CD4-positive, alpha-beta T cell treated with Interleukin-17A for 4 hours (primary cell): ENCODE data around the gene SMG6.
A peak's percentile ranks its signal among the peaks of the same experiment; 100 is the strongest.

Experiments
- DNase-seq: peaks from one replicate; pipeline ENCODE4 v3.0.0-alpha.2; 2020; ENCODE audit warnings: mixed read lengths

SMG6 gene

DNA sequence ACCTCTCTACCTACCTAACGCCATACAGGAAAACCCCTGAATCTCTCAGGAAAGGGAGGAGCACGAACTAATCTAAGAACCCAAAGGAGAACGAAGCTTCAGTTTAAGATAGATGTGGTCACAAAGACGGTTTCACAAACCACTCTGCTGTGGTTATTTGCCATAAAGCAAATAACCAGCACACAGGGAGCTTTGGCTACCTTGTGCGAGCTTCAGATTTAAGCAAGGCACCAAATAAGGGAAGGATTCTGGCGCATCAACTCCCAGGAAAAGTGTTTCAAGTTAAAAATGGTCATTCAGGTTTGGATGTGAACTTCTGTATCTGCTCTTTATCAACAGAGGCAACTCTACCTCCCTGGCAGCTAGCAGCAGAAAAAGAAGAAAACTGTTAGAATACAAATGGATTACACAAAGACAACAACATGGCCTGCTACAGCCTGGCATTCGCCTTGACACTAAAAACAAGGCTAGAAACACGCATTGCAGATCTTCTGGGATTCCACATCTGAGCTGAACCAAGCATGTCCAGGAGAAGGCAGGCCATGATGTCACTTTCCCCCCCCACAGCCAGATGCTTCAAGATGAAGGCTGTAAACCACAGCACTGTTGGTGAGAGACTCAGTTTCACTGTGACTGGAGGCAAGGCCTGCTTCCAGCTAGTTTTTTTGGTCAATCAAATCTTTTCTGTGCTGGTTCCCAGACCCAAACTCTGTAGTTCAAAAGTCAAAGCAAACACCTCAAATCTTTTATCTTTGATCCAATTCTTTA is 43.6 kb downstream of the SMG6 start:
- peak; percentile 77 for DNase-seq

DNA sequence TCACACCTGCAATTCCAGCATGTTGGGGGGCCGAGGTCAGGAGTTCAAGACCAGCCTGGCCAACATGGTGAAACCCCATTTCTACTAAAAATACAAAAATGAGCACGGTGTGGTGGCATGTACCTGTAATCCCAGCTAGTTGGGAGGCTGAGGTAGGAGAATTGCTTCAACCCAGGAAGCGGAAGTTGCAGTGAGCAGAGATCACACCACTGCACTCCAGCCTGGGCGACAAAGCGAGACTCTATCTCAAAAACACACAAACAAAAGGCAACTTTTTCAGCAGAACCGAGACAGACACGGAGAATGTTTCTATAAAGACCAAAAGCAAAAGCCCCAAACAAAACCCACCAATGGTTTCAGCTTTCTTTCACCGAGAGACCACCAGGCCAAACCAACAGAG is 44.8 kb downstream of the SMG6 start:
- DNase-seq: peak; percentile 13

DNA sequence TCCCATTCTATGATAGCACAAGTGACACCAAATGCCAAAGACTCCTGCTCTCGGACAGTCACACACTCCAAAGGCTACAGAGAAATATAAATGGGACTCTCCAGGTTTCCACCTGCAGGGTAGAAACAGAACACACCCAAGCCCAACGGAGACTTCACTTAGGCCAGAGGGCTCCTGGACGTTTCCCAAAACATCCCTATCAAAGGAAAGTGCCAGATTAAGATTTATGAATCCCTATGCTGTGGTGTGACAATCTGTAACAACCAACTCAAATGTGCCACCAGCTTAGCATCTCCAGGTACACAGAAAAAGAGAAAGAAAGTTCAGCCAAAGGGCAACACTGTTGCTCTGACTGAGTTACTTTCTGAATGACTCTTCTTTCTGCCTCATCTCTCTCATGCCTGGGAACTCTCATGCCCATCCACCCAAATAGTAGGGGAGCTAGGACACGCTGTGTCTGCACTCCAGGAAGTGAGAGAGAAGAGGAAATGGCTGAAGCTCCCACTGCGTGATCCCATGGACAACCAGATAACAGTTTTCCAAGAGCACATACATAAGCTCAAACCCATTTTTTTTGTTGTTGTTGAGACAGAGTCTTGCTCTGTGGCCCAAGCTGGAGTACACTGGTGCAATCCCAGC is 49.7 kb downstream of the SMG6 start:
- no peak for DNase-seq

DNA sequence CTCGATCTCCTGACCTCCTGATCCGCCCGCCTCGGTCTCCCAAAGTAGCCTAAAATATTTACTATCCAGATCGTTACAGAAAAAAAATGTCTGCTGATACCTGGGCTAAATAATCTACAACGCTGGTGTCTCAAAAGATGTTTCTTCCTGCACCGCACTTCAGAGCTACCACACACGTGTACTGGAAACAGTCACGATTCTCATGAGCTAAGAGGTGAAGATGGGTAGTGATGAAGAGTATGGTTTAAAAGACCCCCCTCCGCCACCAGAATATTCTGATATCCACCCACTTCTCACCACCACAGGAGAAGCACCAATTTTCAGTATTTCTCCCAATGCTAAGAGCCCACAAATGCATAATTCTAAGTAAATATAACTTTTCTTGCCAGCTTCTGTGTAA is 50.2 kb downstream of the SMG6 start:
- no peak for DNase-seq

DNA sequence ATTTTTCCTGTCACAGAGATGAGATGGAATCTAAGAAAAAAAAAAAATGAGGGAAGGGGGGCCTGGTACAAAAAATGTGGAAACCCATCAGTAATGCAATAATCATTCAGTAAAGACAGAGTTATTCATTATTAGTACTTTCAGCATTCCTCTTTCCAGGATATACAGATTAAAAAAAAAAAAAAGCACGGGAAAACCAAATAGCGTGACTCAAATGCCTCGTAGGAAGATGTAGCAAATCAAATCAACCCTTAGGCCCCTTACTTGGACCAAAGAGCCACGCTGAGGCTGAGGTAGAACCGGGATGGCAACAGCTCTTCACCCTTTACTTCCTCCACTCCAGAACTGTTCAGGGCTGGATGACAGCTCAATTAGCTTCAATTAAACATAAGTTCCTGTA is 52.5 kb downstream of the SMG6 start:
- DNase-seq: no peak

DNA sequence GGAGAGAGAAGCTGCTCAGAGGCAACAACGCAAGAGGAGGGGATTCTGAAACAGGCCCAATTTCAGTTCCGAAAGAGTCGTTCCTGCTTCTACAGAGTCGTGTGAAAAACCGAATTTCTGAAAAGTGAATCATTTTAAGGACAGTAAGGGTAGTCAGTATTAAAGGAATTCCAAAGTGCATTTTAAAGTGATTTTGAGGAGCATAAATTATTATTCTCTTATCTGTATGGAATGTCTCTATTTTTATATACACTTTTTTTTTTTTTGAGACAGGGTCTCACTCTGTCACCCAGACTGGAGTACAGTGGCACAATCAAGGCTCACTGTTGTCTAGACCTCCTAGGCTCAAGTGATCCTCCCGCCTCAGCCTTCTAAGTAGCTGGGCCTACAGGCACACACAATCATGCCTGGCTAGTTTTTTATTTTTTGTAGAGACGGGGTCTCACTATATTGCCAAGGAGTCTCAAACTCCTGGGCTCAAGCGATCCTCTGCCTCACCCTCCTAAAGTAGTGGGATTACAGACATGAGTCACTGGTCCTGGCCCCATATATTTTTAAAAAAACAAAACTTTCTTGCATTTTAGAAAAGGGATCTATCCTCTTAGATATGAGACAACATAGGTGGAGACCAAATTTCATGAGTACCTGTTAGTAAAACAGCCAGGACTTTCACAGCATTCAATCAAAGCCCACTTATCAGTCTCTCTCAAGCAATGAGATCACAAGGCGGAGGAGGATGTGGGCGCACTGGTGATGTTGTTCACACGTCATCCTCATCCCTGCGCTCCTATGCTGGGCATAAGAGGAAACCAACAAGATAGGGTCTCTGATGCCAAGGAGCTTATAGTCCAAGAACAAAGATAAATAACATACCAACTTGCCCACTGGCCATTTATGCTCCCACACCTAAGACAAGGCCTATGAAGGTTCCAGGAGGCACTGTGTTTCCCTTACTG is 53.2 kb downstream of the SMG6 start:
- DNase-seq: peak; percentile 62

DNA sequence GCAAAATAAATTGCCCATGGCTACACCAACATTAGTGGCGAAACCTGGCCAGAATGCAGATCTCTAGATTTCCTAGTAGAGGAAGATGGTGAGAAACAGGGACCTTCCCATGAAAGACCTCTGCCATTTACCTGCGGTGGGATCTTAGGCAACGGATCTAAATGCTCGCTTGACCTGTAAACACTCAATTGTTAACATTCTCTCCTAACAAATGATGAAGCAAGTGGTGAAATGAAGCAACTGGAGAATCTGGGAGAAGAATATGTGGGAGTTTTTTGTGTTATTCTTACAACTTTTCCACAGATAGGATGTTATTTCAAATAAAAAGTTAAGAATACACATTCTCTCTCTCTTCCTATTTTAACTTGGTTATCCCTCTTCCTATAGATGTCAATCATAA is 56.6 kb downstream of the SMG6 start:
- no peak for DNase-seq

DNA sequence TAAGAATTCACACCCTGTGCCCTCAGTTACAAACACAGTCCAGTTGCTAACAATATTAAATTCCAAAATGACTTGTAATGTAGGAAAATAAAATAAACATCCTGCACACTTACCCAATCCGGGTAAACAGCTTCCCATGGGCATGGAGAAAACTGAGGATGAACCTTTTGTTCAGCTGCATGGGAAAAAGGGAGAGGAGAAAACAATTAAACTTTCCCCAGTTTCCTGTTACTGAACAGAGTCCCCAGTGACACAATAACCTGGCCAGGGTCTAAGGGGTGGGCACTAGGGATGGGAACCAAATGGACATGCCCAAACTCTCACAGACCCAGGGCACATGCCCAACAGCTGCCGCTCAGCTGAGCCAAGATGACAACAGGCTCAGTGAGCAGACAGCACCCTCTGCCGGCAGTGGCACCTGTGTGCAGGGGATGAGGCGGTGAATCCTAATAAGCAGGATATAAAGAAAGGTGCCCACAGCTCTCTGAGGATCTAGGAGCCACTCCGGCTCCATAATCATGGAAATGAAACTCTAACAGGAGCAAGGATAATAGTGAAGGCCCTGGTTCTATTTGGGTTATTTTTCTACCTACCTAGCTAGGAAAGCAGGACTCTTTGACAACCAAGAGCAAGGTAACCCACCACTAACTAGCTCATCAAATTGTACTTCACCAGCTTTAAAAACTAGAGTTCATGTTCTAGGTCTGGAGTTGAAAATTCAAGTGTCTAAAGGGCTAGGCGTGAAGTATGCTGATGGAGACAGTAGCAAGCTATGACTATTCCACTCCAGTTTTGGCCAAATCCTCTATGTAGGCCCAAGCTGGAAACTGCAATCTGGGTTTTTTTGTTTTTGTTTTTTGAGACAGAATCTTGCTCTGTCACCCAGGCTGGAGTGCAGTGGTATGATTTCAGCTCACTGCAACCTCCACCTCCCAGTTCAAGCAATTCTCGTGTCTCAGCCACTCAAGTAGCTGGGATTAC is 58.8 kb downstream of the SMG6 start:
- DNase-seq: peak; percentile 91

DNA sequence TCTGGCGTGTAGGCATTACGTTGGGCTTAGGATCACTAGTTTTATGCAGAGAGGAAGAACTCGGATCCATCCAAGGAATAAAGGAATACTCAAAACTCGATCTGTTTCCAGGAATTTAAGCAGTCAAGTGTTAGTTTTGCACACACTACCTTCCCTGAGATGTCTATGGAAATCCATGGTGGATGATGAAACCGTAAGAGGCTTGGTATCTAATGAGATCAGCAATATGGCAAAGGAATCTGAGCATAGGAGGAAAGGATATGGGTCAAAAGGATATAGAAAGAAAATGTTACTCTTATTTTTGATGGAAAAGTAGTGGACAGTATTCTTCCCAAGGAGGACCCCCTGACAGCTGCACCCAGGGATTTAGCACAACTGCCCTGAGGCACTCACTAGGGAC is 59.6 kb downstream of the SMG6 start:
- DNase-seq: no peak

DNA sequence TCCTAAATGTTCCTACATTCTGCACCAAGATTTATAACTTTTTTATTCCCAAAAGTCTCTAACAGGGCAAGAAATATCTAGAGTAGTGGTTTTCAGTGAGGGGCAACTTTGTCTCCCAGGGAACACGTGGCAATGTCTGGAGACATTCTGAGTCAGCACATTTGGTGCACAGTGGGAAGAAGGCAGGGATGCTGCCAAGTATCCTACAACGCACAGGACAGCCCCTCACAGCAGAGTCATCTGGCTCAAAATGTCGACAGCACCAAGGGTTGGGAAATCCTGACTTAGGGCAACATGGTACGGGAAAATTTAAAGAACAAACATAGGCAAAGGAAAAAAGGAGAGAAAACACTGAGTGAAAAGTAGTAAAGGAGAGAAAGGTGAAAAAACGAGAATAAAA is 61.8 kb downstream of the SMG6 start:
- DNase-seq: no peak

DNA sequence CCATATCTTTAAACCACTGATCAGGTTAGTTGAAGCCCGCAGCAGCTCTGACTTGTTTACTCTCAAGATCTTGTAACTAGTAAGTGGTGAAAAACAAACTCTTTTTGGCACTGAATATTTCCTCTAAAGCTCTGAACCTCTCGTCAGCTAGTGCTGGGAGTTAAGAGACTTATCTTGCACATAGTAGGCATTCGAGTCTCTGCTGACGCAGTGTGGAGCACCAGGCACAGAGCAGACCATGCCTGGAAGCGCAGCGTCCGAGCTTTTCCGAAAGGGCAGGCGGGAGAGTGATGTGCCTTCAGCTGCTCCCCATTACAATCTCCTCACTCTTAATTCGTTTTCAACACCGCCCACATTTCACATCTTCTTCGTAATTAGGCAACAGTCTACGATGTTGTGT is 63.0 kb downstream of the SMG6 start:
- no peak for DNase-seq

DNA sequence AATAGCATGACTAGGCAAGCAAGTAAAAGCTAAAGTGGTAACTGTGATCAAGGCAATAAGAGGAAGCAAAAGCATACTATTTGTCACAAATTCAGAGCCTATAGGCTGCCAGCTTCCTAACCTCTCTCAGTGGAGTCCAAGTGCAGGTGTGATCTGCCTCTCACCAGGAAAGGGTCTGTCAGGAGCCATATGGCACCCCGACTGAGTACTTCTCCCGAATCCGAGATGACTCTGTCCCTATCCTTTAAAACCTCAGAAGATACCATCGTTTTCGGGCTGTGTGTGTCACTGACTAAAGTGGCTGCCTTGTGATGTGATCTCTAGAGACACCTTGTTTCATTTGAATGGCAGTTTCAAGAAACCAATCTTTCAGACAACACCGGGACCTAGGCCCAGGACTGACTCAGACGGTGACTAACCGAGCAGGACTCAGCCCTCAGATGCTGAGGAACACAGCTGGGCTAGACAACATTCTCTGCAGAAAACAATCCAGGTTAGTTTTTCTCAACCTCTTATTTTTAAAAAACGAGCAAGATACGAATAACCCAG is 63.6 kb downstream of the SMG6 start:
- DNase-seq: peak; percentile 55

DNA sequence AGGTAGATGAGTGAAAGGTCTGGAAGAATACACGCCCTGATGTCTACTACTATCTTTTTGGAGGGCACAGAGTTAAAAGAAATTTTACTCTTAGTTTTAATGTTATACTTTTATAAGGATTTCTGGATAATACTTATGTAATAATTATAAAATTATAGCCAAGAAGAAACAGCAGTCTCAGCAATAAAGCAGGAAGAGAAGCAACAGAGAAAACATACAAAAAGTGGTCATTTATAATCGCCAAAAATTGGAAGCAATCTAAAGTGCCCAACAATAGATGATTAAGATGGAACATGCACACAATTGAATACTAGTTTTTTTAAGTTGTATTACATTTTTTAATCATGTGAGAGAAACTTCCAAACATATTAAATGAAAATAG is 64.4 kb downstream of the SMG6 start:
- DNase-seq: no peak

DNA sequence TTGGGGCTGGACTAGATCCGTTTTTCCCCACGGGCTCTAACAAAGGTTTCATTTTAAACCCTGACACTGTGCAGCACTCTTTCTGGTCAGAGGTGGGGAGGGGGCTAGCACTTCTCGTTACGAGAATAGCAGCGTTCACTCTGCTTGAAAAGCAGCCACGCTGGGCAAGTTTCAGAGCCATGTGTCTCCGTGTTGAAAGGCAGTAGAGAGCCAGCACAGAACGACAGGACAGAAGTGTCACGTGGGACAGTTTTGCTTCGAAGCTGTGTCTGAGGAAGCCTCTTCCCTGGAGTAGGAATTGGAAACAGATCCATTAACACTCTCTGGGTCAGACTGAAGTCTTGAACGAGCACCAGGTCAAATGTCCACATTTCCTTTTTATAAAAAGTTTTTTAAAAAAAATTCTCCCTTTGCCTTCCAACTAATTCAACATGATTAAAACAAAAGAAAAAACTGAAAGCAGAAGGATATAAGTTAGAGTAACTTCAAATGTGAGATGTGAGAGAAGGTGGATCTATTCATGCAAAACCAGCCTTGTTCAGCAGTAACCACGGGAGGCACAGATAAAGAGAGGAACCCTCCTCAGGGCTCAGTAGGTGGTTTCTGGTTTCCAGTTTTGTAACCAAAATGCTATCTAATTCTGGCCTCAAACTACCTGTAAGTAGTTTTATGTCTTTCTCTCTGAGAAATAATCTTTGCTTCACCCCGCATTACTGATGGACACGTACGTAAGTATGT is 65.0 kb downstream of the SMG6 start:
- no peak for DNase-seq

DNA sequence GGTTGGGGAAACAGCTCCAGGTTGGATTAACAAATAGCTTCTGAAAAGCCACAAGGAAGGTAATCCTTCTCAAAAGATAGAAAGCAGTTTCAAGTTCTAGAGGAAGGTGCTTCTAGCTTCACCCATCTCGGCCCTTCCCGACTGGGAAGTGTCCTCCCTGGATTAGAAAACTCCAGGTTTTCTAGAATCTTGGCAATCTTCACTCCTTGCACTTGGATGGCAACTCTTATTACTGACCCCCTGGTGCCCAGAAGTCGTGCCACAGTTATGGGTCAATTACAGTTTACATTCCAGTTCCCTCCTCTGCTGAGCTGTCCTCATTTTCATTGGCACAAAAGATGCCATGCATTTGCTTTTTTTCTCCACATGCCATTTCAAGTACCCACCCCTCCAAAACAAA is 65.6 kb downstream of the SMG6 start:
- DNase-seq: no peak

DNA sequence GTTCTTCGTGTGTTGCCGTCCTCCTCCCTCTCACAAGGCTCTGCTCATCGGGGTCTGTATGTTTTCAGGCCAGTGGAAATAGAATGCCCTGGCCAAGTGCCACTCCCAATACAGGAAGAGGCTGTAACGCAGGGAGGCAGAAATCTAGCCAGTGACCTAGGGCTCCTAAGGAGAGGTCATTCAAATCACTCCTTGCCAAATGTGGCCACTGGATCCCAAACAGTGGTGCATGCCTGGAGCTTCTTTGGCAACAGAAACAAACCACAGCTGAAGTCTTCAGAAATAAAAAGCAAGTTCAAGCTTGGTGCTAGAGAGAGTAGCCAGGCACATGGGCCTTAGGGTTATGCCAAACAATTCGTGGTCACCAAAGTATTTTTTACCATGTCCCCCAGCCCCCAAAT is 66.1 kb downstream of the SMG6 start:
- no peak for DNase-seq

DNA sequence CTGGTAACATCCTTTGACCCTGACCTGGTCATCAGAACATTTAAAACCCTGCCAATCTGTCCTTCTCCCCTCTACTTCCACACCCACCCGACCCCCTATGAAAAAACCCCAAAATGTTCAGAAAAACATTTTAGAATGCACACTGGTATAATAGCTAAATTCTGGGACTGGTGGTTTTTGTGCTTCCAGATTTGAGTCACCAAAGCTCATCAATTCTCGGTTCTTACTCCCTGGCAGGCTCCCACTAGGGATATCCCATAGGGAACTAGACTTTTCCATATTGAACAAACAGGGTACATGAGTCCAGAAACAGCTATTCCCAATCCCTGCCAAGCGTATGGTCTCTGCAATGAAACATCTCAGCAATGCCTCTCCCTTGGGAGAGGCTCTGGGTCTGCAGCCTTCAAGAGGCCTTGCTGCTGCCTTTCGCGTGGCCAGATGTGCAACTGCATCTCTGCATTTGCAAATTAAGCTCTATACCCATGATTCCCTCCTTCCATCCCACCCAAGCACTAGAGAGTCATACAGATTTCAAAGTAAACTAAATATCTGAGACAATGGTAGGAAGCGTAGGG is 67.7 kb downstream of the SMG6 start:
- no peak for DNase-seq

DNA sequence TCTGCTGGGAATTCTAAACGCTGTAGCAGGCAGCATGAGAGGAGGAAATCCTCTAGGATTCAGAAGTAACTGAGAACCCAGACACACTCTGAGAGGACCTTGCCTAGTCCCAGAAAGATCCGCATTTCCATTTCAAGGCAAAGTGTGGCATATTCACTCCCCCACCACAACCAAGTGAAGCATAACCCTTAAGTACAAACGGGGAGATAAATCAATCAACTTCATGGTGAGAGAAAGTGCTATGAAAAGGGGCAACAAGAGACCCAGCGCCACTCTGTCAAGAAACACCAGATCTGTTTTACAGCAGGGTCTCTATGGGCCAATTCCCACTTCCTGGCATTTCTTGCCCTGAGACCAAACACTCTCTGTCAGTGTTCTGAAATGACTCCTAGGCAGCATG is 68.3 kb downstream of the SMG6 start:
- no peak for DNase-seq

DNA sequence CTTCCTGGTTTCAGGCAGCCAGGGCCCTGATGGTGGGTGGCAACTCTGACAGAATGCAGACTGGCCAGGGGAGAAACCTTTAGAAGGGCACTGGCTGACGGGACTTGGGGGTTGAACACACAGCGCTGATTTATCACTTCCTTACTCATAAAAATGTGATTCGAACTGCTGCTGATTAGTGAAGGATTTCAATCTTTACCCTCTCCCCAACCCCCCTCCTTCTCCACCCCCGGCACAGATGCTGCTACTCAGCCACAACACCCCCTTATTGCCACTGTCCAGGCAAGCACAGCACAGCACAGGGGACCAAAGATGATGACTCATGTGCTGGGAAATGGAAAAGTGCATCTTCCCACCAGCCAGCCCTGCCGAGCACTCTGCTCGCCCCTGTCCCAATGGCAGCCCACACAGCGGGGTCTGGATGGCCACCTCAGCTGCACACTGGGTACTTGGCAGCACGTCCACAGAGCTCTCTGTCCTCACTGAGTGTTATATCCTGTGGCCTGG is 70.1 kb downstream of the SMG6 start:
- DNase-seq: no peak

DNA sequence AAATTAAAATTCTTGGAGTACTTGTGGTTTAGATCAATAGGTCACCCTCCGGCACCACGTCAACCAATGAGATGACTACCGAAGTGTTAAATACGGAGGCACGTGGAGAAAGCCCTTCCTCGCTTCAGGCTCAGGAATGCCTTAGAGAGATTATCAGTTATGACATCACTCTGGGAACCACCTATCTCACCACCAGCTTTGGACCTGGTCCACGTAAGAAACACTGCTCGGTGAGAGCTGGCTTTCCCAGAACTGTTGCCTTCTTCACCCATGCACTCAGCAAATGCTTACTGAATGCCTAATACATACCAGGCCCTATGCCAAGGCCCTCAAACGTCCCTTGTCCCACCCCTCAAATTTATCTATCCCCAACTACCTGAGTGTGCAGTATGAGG is 71.3 kb downstream of the SMG6 start:
- DNase-seq: no peak

DNA sequence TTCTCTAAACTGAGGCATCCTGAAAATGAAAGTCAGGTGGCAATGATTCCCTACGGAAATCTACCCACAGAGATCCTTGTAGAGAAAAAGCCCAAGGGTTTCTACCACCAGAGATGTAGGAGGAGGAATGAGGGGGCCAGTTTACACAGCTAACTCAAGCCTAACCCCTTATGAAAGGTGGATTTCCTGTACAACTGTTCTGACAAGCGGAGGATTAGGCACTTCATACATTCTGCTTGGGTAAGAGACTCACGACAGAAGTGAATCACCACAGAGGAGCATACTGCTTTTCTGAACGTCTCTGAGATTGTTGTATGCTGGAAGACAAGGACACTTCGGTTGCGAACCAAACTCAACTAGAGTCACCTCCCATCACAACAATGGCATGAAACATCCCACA is 72.7 kb downstream of the SMG6 start:
- DNase-seq: no peak
